Measurements from ENCODE around the gene NRN1L. TPM values are rescaled to one million over a fixed set of nuclear protein-coding genes. Genes with fewer than 3 reads are reported as not detected.
A peak's percentile ranks its signal among the peaks of the same experiment; 100 is the strongest.

NRN1L gene
- total RNA-seq, 1 experiment from 2014 or later, result not detected

- CTCF ChIA-PET, result no interaction called here
- Histone ChIP-seq H3K27ac (ENCODE audit: low read length) (peak overlapping the region; percentile 83), H3K4me2 (ENCODE audit: low read length) (peak overlapping the region; percentile 90), H3K4me1 (ENCODE audit: insufficient read depth, low read length) (peaks cover 30% of the 10 kb centered on the region), H3F3A (ENCODE audit: low read length, unreplicated experiment) (no peaks in the 10 kb centered on the region), H3K79me2 (ENCODE audit: low read length) (peaks cover 39% of the 10 kb centered on the region), H4K20me1 (ENCODE audit: low read length) (0 out of 2 replicates have a peak, but pooled peaks cover 9% of the 10 kb centered on the region), H3K9ac (ENCODE audit: low read length) (peak overlapping the region; percentile 81), H3K36me3 (ENCODE audit: low read depth, low read length) (no peaks in the 10 kb centered on the region), H3K4me3 (ENCODE audit: low read length) (peak overlapping the region; percentile 89), H3K9me2 (replicated peaks; ENCODE audit: low read length) (no peaks in the 10 kb centered on the region), H3K27me3 (ENCODE audit: low read length) (no peaks in the 10 kb centered on the region), H2AFZ (ENCODE audit: low read length) (peak overlapping the region; percentile 99), H3K9me3 (ENCODE audit: low read length) (no peaks in the 10 kb centered on the region)
- no peak for TF ChIP-seq EZH2 (IDR thresholded peaks at IDR 0.05; ENCODE audit: low read length, unreplicated experiment)
- no peak for TF ChIP-seq EZH2phosphoT487 (IDR thresholded peaks at IDR 0.05; ENCODE audit: borderline replicate concordance, low read length)
- no peak for TF ChIP-seq CTCF (conservative IDR thresholded peaks at IDR 0.05; ENCODE audit: low read depth, low read length)
- intact Hi-C loops (cut with micrococcal nuclease), result loop anchor here (5.0 kb wide), 1 partner anchor 86 kb away; no protein-coding TSS in a partner anchor
- DNase-seq (no peak), ATAC-seq (no peak)
- BruUV-seq (replicated peaks), result no TSS peak
- POLR2A ChIA-PET (ENCODE audit: unreplicated experiment), result no interaction called here
Measured at GRCh38 chr16:67841198-67841815, 43.4 kb upstream of the NRN1L start.

DNA sequence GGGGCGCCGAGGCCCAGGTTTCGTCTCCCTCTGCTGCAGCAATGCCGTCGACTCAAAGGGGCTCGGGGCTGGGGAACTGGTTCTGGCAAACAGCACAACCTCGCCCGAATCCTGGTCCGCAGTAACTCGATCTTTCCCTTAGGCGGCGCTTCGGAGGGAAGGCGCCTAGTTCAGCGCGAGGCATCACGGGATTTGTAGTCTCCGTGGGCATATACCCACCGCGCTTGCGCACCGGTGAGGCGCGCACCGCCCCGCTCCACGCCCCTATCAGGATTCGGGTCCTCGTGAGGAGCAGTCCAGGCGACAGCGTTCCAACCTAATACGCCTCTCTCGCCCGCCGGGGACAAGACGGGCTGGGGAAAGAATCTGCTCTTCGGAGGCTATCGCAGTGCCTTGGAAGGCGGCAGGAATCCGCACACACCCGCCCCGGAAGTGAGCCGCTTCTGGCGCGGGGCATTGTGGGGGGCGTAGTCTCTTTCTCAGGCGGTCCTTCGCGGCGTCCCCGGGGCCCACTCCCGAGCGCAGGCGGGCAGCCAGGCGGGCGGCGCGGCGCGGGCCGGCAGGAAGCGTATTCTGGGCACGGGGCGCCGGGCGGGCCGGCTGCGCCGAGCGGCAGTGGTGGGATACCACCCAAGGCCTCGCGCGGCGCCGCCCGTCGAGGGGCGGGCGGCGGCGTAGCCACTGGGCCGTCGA lies 42.7 kb upstream of the NRN1L start, which contains the start of gene THAP11:
Gene THAP11 (plus strand): TSS at position 505 of the 693 bp plus-strand sequence. CDS start 235 bp downstream, outside the sequence.
- no peak for TF ChIP-seq EZH2 (IDR thresholded peaks at IDR 0.05; ENCODE audit: low read length, unreplicated experiment)
- no peak for TF ChIP-seq EZH2phosphoT487 (IDR thresholded peaks at IDR 0.05; ENCODE audit: borderline replicate concordance, low read length)
- peak; percentile 63 for TF ChIP-seq CTCF (conservative IDR thresholded peaks at IDR 0.05; ENCODE audit: low read depth, low read length)
- peak within 1 kb of the TSS; percentile 99 for H2AFZ ChIP-seq (ENCODE audit: low read length)
- intact Hi-C loops (cut with micrococcal nuclease), result loop anchor here (5.0 kb wide), 1 partner anchor 85 kb away; no protein-coding TSS in a partner anchor
- peak within 1 kb of the TSS; percentile 90 for H3K4me2 ChIP-seq (ENCODE audit: low read length)
- H3K36me3 ChIP-seq (ENCODE audit: low read depth, low read length), result no peaks in the 10 kb centered on the region
- peak within 1 kb of the TSS; percentile 89 for H3K4me3 ChIP-seq (ENCODE audit: low read length)
- no peaks in the 10 kb centered on the region for H3K9me2 ChIP-seq (replicated peaks; ENCODE audit: low read length)
- peak; percentile 54 for ATAC-seq
- peak within 1 kb of the TSS; percentile 81 for H3K9ac ChIP-seq (ENCODE audit: low read length)
- H3K27me3 ChIP-seq (ENCODE audit: low read length), result no peaks in the 10 kb centered on the region
- peak; percentile 94 for DNase-seq
- H3K4me1 ChIP-seq (ENCODE audit: insufficient read depth, low read length), result peaks cover 31% of the 10 kb centered on the region
- peak within 1 kb of the TSS; percentile 83 for H3K27ac ChIP-seq (ENCODE audit: low read length)
- no peaks in the 10 kb centered on the region for H3F3A ChIP-seq (ENCODE audit: low read length, unreplicated experiment)
- no TSS peak for BruUV-seq (replicated peaks)
- ChIA-PET CTCF (no interaction called here), POLR2A (ENCODE audit: unreplicated experiment) (no interaction called here)
- 0 out of 2 replicates have a peak, but pooled peaks cover 9% of the 10 kb centered on the region for H4K20me1 ChIP-seq (ENCODE audit: low read length)
- peaks cover 40% of the 10 kb centered on the region for H3K79me2 ChIP-seq (ENCODE audit: low read length)
- no peaks in the 10 kb centered on the region for H3K9me3 ChIP-seq (ENCODE audit: low read length)
